Stomach (tissue), 4 donors: ENCODE measurements around the gene RIPK1.

Experiments
- POLR2AphosphoS5 ChIP-seq, 3 donors: sonication (generic); formaldehyde crosslinking; IDR thresholded peaks; one replicate each; pipeline ENCODE4 v1.6.1; 2016; ENCODE audit warnings: antibody characterized with exemption in 3 of 3
- TF ChIP-seq, protein P1 (sequence below), 7 experiments: fragments of 450-650 bp in 4 of 7; fragments of 200-600 bp in 3 of 7; sonication (generic) in 3 of 7; IDR thresholded peaks; one replicate each; pipeline ENCODE4 v1.5.1; 2016 to 2019; ENCODE audit warnings: antibody characterized with exemption in 7 of 7, control low read depth in 2 of 7, mild to moderate bottlenecking in 1 of 7

DNA sequence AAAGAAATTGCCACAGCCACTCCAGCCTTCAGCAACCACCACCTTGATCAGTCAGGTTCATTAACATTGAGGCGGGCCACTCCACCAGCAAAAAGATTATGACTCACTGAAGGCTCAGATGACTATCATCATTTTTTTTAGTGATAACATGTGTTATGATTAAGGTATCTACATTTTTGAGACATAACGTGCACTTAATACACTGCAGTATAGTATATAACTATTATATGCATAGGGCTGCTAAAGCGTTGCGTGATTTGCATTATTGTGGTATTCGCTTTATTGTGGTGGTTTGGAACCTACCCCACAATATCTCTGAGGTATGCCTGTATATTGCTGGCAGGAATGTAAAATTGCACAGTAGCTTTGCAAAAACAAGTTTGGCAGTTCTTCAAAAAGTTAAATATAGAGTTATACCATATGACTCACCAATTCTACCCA, 6.8 kb upstream of the RIPK1 start:
- TF ChIP-seq, protein P1, sequence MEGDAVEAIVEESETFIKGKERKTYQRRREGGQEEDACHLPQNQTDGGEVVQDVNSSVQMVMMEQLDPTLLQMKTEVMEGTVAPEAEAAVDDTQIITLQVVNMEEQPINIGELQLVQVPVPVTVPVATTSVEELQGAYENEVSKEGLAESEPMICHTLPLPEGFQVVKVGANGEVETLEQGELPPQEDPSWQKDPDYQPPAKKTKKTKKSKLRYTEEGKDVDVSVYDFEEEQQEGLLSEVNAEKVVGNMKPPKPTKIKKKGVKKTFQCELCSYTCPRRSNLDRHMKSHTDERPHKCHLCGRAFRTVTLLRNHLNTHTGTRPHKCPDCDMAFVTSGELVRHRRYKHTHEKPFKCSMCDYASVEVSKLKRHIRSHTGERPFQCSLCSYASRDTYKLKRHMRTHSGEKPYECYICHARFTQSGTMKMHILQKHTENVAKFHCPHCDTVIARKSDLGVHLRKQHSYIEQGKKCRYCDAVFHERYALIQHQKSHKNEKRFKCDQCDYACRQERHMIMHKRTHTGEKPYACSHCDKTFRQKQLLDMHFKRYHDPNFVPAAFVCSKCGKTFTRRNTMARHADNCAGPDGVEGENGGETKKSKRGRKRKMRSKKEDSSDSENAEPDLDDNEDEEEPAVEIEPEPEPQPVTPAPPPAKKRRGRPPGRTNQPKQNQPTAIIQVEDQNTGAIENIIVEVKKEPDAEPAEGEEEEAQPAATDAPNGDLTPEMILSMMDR (IDR thresholded peaks at IDR 0.05): no peak
- no peak for TF ChIP-seq POLR2AphosphoS5 (IDR thresholded peaks at IDR 0.05)
